ENCODE results near the gene SLF1.

Gene SLF1

GRCh38 chr5:94711785-94712184 lies 93.3 kb downstream of the SLF1 start:
- DNase-seq (ENCODE audit: low read depth): no peak

GRCh38 chr5:94715768-94716167 lies 97.3 kb downstream of the SLF1 start:
- DNase-seq (ENCODE audit: low read depth): no peak

GRCh38 chr5:94725142-94725541 lies 106.7 kb downstream of the SLF1 start:
- DNase-seq (ENCODE audit: low read depth): no peak

- DNase-seq (ENCODE audit: low read depth): no peak
Observed at GRCh38 chr5:94731471-94731870, 113.0 kb downstream of the SLF1 start.

- DNase-seq (ENCODE audit: low read depth): no peak
Observed at GRCh38 chr5:94736498-94736897, 118.0 kb downstream of the SLF1 start.

GRCh38 chr5:94740286-94740685 lies 121.8 kb downstream of the SLF1 start:
- DNase-seq (ENCODE audit: low read depth): no peak

- DNase-seq (ENCODE audit: low read depth): no peak
Observed at GRCh38 chr5:94742852-94743251, 124.4 kb downstream of the SLF1 start.

- no peak for DNase-seq (ENCODE audit: low read depth)
Observed at GRCh38 chr5:94744906-94745305, 126.4 kb downstream of the SLF1 start.

GRCh38 chr5:94745786-94746730 lies 127.6 kb downstream of the SLF1 start:
- no peak for DNase-seq (ENCODE audit: low read depth)

- DNase-seq (ENCODE audit: low read depth): no peak
Observed at GRCh38 chr5:94746731-94747124, 128.3 kb downstream of the SLF1 start.

All from CMK (cell line).